HEK293T (cell line): ENCODE measurements around the gene SPPL2A.

Experiments
- CTCF ChIA-PET: fragments of 350-600 bp; formaldehyde crosslinking; extraction: SDS; loops from one replicate; lab custom pipeline; 2021; ENCODE audit warnings: antibody characterized with exemption, inconsistent platforms; lab: Yijun Ruan, JAX
- POLR2A ChIA-PET: fragments of 350-600 bp; formaldehyde crosslinking; extraction: SDS; loops from one replicate; lab custom pipeline; 2020; ENCODE audit warnings: antibody characterized with exemption, inconsistent platforms; lab: Yijun Ruan, JAX
- DNase-seq: peaks from one replicate; pipeline ENCODE4 v3.0.0; 2012; ENCODE audit warnings: mixed read lengths; ENCODE audit errors: extremely low spot score
- ARNT ChIP-seq: fragments of 450-650 bp; IDR thresholded peaks from 2 replicates; pipeline ENCODE4 v1.6.1; 2017; ENCODE audit warnings: mild to moderate bottlenecking
- BHLHE40 ChIP-seq: fragments of 450-650 bp; IDR thresholded peaks from 2 replicates; pipeline ENCODE4 v1.6.1; 2016; ENCODE audit warnings: mild to moderate bottlenecking, moderate library complexity, borderline replicate concordance
- CTBP1 ChIP-seq: fragments of 450-650 bp; IDR thresholded peaks from 2 replicates; pipeline ENCODE4 v1.6.1; 2016; ENCODE audit warnings: borderline replicate concordance
- ELF4 ChIP-seq: fragments of 450-650 bp; IDR thresholded peaks from 2 replicates; pipeline ENCODE4 v1.6.1; 2017; ENCODE audit warnings: antibody characterized with exemption
- FOXA1 ChIP-seq: fragments of 450-650 bp; IDR thresholded peaks from 2 replicates; pipeline ENCODE4 v1.6.1; 2016; ENCODE audit warnings: mild to moderate bottlenecking
- FOXK2 ChIP-seq: fragments of 450-650 bp; IDR thresholded peaks from 2 replicates; pipeline ENCODE4 v1.6.1; 2016; ENCODE audit warnings: mild to moderate bottlenecking
- FOXM1 ChIP-seq: fragments of 450-650 bp; IDR thresholded peaks from 2 replicates; pipeline ENCODE4 v1.6.1; 2017; ENCODE audit warnings: mild to moderate bottlenecking, borderline replicate concordance
- HDGF ChIP-seq: fragments of 450-650 bp; IDR thresholded peaks from 2 replicates; pipeline ENCODE4 v1.6.1; 2017; ENCODE audit warnings: antibody characterized with exemption, borderline replicate concordance
- L3MBTL2 ChIP-seq: fragments of 450-650 bp; conservative IDR thresholded peaks from 2 replicates; pipeline ENCODE4 v1.6.1; 2016; ENCODE audit warnings: mild to moderate bottlenecking
- LEF1 ChIP-seq: fragments of 450-650 bp; IDR thresholded peaks from 2 replicates; pipeline ENCODE4 v1.6.1; 2017; ENCODE audit warnings: mild to moderate bottlenecking, borderline replicate concordance
- NFRKB ChIP-seq: fragments of 450-650 bp; IDR thresholded peaks from 2 replicates; pipeline ENCODE4 v1.6.1; 2016; ENCODE audit warnings: mild to moderate bottlenecking, moderate library complexity
- PKNOX1 ChIP-seq: fragments of 450-650 bp; IDR thresholded peaks from 2 replicates; pipeline ENCODE4 v1.6.1; 2016
- SP1 ChIP-seq: fragments of 450-650 bp; IDR thresholded peaks from 2 replicates; pipeline ENCODE4 v1.6.1; 2017
- SUZ12 ChIP-seq: fragments of 450-650 bp; IDR thresholded peaks from 2 replicates; pipeline ENCODE4 v1.6.1; 2016; ENCODE audit warnings: mild to moderate bottlenecking
- TARDBP ChIP-seq: fragments of 450-650 bp; IDR thresholded peaks from 2 replicates; pipeline ENCODE4 v1.6.1; 2016
- ZNF384 ChIP-seq: fragments of 450-650 bp; IDR thresholded peaks from 2 replicates; pipeline ENCODE4 v1.6.1; 2016

The SPPL2A gene

GRCh38 chr15:50744601-50745000 lies 20.9 kb downstream of the SPPL2A start:
- POLR2A ChIA-PET, result no interaction called here
- TF ChIP-seq FOXA1 (no peak), FOXK2 (no peak), CTBP1 (no peak), ARNT (no peak), SUZ12 (no peak), NFRKB (no peak), PKNOX1 (no peak), LEF1 (no peak), ELF4 (no peak), TARDBP (no peak), ZNF384 (no peak), BHLHE40 (no peak), HDGF (no peak)
- DNase-seq, result no peak
- CTCF ChIA-PET, result no interaction called here

- POLR2A ChIA-PET, result no interaction called here
- CTCF ChIA-PET, result no interaction called here
- no peak for TF ChIP-seq CTBP1
- DNase-seq, result no peak
Observed at GRCh38 chr15:50740955-50741354, 24.6 kb downstream of the SPPL2A start.

GRCh38 chr15:50736823-50737222 lies 28.7 kb downstream of the SPPL2A start:
- ChIA-PET POLR2A (no interaction called here), CTCF (no interaction called here)
- TF ChIP-seq TARDBP (no peak), NFRKB (no peak), PKNOX1 (no peak), HDGF (no peak), ARNT (no peak), SP1 (no peak), ELF4 (no peak), BHLHE40 (no peak), SUZ12 (no peak), L3MBTL2 (no peak), CTBP1 (no peak), ZNF384 (no peak), LEF1 (no peak), FOXK2 (no peak), FOXM1 (no peak), FOXA1 (no peak)
- no peak for DNase-seq

- POLR2A ChIA-PET, result no interaction called here
- no peak for TF ChIP-seq NFRKB
- no peak for TF ChIP-seq ZNF384
- no peak for TF ChIP-seq LEF1
- TF ChIP-seq TARDBP, result no peak
- TF ChIP-seq PKNOX1, result no peak
- TF ChIP-seq SUZ12, result no peak
- no peak for TF ChIP-seq BHLHE40
- TF ChIP-seq HDGF, result no peak
- no peak for TF ChIP-seq ELF4
- no peak for TF ChIP-seq ARNT
- no peak for TF ChIP-seq FOXA1
- no peak for TF ChIP-seq FOXK2
- no peak for TF ChIP-seq CTBP1
- no peak for TF ChIP-seq FOXM1
- no peak for TF ChIP-seq SP1
- no peak for TF ChIP-seq L3MBTL2
- CTCF ChIA-PET, result no interaction called here
- no peak for DNase-seq
Observed at GRCh38 chr15:50735156-50735555, 30.4 kb downstream of the SPPL2A start.

- DNase-seq, result no peak
- TF ChIP-seq FOXA1 (no peak), CTBP1 (no peak), ARNT (no peak), SUZ12 (no peak), HDGF (no peak), SP1 (no peak)
- ChIA-PET POLR2A (no interaction called here), CTCF (no interaction called here)
Observed at GRCh38 chr15:50726315-50726714, 39.2 kb downstream of the SPPL2A start.

GRCh38 chr15:50718700-50719125 lies 46.8 kb downstream of the SPPL2A start:
- ChIA-PET CTCF (no interaction called here), POLR2A (no interaction called here)
- DNase-seq, result no peak
- no peak for TF ChIP-seq SUZ12
- no peak for TF ChIP-seq L3MBTL2
- TF ChIP-seq FOXK2, result no peak
- no peak for TF ChIP-seq LEF1

GRCh38 chr15:50712018-50712417 lies 53.5 kb downstream of the SPPL2A start:
- DNase-seq, result no peak
- ChIA-PET CTCF (no interaction called here), POLR2A (no interaction called here)
- TF ChIP-seq LEF1, result no peak
- TF ChIP-seq CTBP1, result no peak
- no peak for TF ChIP-seq TARDBP
- TF ChIP-seq SP1, result no peak
- no peak for TF ChIP-seq PKNOX1
- no peak for TF ChIP-seq FOXM1
- TF ChIP-seq L3MBTL2, result no peak
- no peak for TF ChIP-seq ZNF384
- no peak for TF ChIP-seq FOXK2
- TF ChIP-seq ARNT, result no peak
- no peak for TF ChIP-seq ELF4
- no peak for TF ChIP-seq HDGF
